SIG-M5 (cell line): Measurements from ENCODE around the gene TRAPPC13.

Source experiments
- DNase-seq: peaks from one replicate; lab custom pipeline; 2025; lab: John Stamatoyannopoulos, UW

The TRAPPC13 gene

DNA sequence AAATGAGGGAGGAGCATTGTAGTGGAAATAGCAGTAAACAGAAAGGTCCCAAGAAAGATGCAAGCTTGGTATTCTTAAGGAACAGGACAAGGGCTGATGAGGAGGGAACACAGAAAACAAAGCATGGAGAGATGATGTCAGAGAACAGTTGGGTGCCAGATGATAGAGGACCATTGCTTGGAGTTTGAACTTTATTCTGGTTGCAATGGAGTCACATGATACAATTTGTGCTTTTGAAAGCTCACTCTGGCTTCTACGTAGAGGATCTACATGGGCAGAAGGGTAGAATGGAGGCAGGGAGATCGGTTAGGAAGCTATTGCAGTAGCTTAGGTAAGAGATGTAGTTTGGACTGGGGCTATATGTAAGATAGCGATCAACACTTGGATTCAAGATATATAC, 57.3 kb downstream of the TRAPPC13 start:
- DNase-seq = no peak

DNA sequence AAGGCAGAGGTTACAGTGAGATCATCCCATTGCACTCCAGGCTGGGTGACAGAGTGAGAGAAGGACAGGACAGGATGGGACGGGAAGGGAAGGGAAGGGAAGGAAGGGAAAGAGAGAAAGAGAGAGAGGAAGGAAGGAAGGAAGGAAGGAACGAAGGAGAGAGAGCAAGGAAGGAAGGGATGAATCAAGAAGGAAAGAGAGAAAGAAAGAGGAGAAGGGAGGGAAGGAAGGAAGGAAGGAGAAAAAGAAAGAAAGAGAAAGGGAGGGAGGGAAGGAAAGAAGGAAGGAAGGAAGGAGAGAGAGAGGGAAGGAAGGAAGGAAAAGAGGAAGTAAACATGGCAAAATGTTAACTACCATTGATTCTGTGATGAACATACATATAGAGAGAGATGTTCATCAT, 68.3 kb downstream of the TRAPPC13 start:
- DNase-seq = no peak

DNA sequence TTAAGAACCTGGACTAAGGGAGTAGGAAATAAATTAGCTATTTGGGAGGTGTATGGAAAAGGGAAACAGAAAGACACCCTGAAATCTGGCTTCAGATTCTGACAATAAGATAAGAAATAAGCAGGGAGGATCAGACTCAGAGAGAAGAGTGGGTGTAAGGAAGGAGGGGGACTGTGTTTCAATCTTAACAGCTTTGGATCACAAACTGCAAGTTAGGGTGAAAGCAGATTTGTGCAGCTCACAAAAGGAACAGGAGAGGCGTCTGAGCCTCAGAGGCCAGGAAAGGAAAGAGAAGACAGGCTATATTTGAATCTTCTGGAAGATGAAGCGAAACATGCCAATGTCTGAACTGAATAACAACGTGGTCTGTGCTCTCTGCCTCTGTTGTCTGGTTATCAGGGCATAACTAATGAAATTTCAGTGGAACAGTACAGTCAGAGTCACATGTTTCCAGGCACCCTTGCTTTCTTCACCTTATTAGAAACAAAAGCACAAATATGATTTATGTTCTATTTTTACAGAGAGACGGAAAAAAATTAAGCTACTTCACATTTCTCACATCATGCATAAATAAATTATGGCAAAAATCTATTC, 70.4 kb downstream of the TRAPPC13 start:
- DNase-seq = no peak

DNA sequence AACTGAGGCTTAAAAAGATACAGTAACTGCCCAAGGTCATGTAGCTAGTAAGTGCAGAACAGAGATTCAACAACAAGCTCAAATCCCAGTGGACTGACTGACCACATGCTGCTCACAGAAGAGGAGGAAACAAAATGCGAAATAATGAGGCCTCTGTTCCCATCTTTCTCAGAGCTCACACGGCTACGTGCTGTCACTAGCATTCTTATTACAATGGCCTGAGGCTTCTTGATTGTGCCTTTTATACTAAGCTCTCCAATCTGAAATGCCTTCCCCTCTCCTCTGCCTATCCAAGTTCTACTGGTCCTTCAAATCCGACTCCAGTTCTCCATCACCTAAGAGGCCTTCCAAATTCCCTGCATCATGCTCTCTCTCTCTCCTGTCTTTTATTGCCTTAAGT, 71.1 kb downstream of the TRAPPC13 start:
- DNase-seq = no peak

DNA sequence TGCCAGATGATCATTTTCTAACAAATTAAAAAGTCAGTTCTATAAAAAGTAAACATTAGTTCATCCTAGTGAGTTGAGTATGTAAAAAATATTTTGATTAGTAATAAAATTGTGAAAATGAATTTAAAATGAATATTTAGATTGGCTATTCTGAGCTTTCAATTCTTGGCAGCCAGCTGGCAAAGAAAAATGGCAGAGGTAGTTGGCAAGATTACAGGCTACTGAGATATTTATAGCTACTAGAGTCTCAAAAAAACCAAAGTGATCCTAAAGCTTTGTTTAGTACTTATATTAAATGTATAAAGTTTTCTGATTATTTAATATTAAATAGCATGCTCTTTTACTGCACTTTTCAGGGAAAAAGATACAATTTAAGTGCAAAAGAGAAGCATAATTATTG, 72.1 kb downstream of the TRAPPC13 start:
- DNase-seq = no peak

DNA sequence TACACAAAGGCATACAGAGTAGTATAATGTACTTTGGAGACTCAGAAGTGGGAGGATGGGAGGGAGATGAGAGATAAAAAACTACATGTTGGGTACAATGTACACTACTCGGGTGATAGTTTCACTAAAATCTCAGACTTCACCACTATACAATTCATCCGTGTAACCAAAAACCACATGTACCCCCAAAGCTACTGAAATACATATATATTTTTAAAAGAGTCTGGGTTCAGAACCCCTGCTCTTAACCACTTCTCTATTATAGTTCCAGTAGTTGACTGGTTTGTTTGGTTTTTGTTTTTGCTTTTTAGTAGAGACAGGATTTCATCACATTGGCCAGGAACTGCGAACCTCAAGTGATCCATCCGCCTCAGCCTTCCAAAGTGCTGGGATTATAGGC, 74.5 kb downstream of the TRAPPC13 start:
- DNase-seq = no peak

DNA sequence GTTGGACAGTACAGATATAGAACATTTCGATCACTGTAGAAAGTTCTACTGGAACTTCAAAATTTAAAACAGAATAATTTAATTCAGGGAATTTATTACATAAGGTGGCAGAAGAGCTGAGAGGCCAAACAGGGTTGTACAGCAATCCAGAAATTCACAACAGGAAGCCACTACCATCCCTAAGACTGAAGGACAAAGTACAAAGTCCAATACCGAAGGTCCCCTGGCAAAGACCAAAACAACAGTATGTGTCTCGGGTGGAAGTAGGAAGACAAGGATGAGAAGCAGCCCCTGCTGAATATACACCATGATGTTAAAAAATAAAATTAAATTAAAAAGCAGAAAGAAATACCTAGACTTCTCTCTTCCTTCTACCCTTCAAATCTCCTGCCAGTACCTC, 77.2 kb downstream of the TRAPPC13 start:
- DNase-seq = no peak

DNA sequence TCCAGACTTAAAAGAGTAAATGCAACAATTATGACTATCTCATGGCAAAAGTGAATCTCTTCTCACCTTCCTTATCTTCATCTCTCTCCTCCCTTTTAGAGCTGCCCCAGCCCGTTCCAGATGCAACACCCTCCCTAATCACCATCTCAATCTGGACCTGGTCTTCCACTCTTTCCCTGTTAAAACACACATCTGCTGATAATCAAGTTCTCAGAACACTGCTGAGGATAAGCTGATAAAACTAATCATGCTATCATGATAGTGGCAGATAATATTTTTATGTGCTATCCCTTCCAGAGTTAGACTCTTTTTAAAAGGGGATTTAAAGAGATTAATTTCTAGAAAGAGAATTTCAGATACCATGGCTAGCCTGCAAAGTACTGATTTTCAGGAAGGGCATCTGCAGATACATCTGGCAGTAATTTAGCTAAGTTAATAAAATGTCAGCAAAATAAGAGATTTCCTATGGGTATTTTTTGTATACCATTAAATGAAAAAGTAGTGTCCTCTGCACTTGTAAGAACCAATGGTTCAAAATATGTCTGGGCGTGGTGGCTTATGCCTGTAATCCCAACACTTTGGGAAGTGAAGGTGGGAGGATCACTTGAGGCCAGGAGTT, 79.9 kb downstream of the TRAPPC13 start:
- DNase-seq = no peak

DNA sequence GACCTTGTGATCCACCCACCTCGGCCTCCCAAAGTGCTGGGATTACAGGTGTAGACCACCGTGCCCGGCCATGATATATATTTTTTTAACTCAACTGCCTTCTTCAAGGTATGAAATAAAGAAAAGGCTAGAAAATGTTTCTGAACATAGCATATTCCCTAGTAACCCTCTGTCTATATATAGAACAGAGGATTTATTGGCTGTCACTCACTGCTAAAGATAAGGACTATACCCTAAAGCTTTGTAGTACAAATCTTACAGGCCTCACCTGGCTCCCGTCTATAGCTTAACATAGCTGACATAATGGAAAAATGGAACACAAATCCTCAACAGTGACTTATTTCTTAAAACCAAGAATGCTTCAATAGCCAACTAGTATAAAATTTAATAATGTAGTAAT, 82.8 kb downstream of the TRAPPC13 start:
- DNase-seq = no peak

DNA sequence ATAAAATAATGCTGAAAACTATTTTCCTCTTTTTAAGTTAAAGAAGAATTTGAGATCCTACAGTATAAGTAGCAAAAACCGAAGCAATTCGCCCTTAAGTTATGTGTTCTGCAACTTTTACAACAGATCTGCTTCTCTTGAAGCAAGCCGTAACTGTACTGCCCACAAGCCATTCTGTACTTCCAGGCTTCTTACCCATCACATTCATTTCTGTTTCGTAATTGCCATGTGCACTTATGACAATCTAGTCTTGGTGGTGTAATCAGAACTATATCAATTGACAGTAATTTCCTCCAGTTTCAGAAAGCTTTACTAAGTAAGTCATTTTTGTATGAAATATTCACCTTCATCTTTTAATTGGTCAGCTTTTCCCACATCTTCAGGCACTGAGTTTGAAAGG, 83.3 kb downstream of the TRAPPC13 start:
- peak; percentile 17 for DNase-seq
